Vagina (tissue), 2 donors: ENCODE measurements around the gene PRSS16.

Experiments used
- CTCF ChIP-seq, 3 experiments: fragments of 450-650 bp in 2 of 3; fragments of 200-600 bp in 1 of 3; sonication (generic) in 1 of 3; IDR thresholded peaks; one replicate each; pipeline ENCODE4 v1.5.1; 2017 to 2019; ENCODE audit warnings: antibody characterized with exemption in 3 of 3, mild to moderate bottlenecking in 2 of 3, moderate library complexity in 2 of 3
- POLR2A ChIP-seq, 2 donors: fragments of 450-650 bp; IDR thresholded peaks; one replicate each; pipeline ENCODE4 v1.6.1; 2017; ENCODE audit warnings: antibody characterized with exemption in 2 of 2, mild to moderate bottlenecking in 2 of 2, moderate library complexity in 2 of 2

- TF ChIP-seq CTCF (IDR thresholded peaks at IDR 0.05) (no peak), POLR2A (IDR thresholded peaks at IDR 0.05) (no peak)
Observed at GRCh38 chr6:27216874-27217273, 30.6 kb upstream of the PRSS16 start.
